Right forelimb (tissue), 1 donor: ENCODE results near the gene RSAD1.

ENCODE experiments used
- DNase-seq: peaks from one replicate; pipeline ENCODE4 v3.0.0-alpha.2; 2018

Gene RSAD1

DNA sequence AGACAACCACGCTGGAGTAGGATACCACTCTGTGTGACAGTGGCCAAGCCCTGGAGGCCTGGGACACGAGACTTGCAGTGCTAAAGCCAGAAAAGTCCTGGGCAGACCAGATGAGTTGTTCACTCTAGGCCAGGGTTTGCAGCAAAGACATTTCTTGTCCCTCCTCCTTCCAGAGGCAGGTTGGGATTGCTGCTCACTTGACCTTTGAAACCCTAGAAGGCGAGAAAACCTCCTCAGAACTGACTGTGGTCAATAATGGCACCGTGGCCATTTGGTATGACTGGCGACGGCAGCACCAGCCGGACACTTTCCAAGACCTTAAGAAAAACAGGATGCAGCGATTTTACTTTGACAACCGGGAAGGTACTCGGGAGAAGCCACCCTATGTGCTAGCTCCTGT lies 44.1 kb downstream of the RSAD1 start:
- DNase-seq, result no peak

DNA sequence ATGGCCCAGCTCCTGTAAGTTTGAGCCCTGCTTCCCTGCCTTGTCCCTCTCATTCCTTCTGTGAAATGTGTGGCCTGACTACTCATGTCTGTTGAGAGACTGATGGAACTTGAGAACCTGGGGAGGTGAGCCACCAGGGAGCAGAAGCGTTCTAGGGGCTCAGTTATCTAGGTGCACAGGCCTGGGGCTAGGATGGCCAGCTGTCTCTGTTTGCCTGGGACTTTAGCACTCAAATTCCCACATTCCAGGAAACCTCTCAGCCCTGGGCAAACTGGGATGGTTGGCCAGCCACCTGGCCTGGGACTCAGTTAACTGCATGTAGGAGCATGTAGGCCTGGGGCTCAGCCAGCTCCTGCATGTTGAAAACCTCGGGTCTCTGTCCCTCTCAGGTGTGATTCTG lies 44.5 kb downstream of the RSAD1 start:
- no peak for DNase-seq

DNA sequence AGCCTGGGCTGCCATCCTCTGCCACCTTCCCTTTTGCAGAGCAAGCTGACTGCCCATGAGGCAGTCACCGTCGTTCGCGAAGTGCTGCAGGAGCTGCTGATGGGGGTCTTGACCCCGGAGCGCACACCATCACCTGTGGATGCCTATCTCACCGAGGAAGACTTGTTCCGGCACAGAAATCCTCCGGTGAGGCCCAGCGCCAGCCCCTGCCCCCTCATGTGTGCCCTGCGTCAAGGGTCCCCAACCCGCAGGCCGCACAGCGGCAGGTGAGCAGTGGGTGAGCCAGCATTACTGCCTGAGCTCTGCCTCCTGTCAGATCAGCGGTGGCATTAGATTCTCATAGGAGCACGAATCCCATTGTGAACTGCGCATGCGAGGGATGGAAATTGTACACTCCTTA lies 46.2 kb downstream of the RSAD1 start:
- no peak for DNase-seq

DNA sequence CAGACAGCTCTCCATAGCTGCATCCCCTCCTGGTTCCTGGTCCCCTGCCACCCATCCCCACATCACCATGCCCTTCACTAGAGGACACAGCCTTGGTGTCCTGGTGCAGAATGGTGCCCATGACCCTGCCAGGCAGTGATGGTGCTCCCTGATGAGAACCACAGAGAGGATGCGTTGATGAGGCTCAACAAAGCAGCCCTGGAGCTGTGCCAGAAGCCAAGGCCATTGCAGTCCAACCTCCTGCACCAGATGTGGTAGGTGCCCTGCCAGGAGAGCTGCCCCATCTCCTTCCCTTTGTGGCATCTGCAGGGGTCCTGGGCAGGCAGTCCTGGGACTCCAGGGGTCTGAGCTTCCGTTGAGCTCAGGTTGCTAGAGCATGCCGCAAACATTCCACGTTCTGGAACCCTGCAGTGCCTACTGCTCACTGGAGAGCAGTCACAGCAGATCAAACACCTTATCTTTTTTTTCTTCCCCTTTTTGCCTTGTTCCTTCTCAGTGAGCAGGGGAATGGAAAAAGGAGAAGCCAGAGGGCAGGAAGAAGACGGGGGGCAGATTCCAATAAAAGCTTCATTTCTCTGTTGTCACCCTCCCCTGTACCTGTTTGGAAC lies 48.6 kb downstream of the RSAD1 start:
- DNase-seq, result no peak

DNA sequence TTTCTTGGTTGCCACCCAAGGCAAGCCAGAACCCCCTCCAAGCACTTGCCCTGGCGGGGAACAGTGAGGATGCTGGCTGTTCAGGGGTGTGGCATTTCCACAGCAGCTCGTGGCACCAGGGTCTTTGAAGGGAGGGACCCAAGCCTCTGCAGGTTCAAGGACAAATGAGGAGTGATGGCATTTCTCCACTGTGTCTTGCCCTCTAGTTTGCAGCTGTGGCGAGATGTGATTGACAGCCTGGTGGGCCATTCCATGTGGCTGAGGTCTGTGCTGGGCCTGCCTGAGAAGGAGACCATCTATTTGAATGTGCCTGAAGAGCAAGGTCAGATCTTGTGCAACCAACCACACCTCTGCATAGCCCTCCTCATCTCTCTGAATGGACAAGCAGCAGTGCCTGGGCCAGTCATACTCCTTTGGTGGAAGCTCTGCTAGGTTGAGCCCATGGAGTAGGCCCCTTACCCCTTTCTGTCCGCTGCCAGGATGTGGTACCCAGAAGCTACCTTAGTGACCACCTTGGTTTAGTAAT lies 49.4 kb downstream of the RSAD1 start:
- DNase-seq, result no peak

DNA sequence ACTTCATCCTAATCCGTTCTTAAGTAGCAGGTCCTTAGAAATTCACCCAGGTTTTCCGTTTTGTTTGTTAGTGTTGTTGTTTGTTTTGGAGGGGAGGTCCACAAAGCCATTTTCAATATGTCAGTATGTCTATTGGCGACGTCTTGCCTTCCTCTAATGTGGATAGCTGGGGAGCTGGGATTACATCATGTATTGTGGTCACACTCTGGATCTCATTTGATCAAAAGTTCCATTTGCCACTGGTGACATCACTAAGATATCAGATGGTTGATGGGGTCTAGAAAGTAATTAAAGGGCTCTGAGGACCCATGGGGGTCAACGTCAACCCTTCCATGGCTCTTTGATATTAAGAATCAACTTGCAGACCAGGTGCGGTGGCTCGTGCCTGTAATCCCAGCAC lies 51.2 kb downstream of the RSAD1 start:
- DNase-seq, result no peak

DNA sequence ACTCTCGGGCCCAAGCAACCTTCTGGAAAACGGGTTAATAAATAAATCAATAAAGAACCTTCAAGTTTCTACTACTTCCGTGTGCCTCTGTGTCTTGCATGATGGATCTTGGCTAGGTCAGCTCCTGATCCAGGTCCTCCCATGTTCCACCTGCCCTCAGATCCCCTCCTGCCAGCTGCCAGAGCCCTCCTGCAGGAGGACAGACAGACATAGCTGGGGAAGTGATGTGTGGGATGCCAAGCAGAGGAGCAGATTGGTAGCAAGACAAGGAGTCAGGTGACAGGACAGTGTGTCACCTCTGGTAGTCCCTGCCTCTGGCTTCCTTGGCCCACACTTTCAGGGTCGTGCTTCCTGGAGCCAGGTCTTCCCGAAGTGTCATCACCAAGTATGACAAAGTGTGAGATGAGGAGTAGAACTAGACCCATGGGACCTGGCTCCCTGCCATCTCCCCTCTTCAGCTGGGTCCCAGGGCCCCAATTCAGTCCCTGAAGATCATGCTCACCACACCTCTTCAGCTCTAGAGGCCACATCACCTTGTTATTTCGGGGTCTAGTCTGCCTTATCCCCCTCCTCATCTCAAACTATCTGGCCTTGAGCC lies 52.9 kb downstream of the RSAD1 start:
- no peak for DNase-seq

DNA sequence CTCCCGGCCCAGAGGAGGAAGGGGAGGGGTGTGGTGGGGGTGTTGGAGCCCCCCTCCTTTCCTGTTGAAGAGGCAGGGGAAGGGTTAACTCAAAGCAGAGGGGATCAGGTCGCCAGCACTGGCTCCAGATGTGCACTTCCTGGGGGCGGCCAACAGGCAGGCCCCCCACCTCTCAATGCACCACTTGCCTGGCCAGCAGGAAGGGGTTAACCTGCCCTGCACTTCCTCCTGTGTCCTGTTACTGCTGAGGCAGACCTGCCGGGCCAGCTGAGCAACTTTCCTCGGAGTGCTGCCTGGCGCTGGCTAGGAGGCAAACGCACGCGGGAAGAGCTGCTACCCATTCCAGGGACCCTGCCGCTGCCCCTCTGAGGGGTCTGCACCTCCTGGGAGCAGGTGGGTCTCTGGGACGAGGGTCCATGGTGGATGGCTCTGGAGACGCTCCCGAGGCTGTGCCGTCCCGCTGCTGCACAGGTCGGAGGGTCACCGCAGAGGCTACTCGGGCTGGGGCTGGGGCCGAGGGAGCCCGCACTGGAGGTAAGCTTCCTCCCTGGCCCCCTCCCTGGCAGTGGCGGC lies 53.9 kb downstream of the RSAD1 start, which contains the start of gene EPN3:
Gene EPN3 (plus strand): TSS at position 284 of the 573 bp plus-strand sequence. CDS start 3,822 bp downstream, outside the sequence.
- no peak for DNase-seq

DNA sequence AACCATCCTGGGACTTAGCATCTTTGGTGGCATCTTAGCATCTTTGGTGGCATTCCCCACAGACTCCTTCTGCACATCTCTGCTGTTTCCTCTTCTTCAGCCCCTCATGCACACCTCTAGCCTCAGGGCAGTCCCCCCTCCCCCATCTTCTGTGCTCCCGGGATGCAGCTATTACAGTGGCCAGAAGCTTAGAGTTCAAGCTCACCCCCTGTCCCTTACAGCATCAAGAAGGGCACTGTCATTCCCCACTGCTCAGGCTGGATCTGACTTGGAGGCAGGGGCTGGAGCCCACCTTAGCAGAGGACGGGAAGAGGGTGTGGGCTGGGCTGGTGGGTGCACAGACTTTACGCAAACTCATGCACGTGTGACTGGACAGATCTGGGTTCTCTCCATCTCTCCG lies 54.5 kb downstream of the RSAD1 start:
- no peak for DNase-seq

DNA sequence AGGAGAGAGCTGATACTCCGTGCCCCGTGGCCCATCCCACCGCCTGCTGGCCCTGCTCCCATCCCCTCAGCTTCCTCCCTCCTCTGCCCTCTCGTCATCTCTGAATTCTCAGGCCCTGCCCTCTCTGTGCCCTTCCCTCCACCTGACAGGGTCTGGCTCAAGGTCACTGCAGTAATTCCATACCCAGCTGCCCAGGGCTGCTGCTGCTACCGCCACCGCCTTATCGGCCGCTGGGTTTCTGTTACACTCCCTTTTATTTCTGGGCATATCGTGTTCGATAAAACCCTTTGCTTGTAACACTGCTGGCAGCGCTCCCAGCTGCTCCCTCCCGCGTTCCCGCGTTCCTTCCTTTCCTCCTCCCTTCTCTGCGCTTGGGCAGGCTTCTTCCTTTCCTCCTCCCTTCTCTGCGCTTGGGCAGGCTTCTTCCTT lies 55.1 kb downstream of the RSAD1 start:
- DNase-seq, result peak; percentile 61

DNA sequence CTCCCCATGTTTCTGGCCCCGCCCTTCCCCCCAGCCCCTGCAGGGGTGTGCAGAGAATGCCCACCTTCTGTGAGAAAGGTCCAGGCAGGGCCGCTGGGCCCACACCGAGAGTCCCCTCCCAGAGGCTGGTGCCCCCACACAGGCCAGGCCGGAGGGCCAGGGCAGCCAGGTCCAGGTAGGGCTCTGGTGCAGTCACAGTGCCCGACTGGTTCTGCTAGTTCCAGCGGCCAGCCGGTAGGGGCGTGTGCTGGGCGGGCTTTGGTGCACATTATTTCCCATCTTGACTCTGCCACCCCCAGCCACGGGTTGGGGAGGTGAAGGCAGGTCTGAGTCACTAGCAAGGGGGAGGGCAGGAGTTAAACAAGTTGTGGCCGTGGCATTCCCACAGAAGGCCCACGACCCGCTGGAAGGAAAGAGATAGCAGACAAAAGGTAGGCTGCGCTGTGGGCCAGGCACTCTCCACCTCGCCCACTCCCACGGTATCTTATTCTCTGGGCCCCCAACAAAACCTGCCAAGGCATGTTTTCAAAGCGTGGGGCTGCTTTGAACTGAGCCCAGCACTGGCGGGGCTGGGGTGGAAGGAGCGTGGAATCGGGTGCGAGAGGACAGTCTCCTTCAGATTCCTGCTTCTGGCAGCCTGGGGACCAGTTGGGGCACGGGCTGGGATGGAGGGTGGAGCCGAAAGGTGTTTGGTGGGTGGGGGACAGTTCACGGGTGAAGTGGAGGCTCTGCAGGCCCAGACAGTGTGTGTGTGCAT lies 55.7 kb downstream of the RSAD1 start:
- no peak for DNase-seq

DNA sequence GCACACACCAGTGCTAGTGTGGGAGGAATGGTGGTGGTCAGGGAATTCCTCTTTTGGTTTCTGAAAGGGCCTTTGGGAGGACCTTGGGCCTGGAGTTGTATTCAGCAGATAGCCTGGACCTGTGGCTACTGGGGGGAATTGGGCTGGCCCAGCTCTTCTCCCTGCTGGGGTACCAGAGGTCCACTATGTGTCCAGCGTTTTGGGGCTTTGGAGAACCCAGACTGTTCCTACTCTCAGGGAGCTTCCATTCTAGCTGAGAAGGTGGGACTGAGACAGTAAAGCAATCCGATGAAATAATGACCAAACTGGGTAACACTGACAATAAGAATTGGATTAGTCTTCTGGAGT lies 56.3 kb downstream of the RSAD1 start:
- no peak for DNase-seq

DNA sequence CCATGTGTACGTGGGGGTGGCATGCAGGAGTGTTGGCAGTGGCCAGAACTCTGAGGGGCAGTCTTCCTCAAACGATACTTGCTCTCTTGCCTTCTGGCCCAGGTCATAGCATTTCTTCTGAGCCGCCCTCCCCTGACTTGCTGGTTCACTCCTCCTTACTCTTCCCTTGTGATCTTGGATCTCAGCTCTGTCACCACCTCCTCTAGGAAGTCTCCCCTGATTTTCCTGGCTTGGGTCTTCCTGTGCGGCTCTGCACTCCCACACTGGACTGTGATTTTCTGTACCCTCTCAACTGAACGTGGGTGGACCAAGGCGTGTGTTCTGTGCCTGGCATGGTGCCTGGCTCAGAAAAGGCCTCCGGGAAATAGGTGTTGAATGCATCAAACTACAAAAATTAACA lies 56.7 kb downstream of the RSAD1 start:
- DNase-seq, result no peak
